ENCODE data around the gene NGEF.
"Not testable (repeated sequence)": the region's sequence is repeated elsewhere in the genome, so short reads cannot be mapped to it uniquely, and the experiment has no call there.

The NGEF gene

DNA sequence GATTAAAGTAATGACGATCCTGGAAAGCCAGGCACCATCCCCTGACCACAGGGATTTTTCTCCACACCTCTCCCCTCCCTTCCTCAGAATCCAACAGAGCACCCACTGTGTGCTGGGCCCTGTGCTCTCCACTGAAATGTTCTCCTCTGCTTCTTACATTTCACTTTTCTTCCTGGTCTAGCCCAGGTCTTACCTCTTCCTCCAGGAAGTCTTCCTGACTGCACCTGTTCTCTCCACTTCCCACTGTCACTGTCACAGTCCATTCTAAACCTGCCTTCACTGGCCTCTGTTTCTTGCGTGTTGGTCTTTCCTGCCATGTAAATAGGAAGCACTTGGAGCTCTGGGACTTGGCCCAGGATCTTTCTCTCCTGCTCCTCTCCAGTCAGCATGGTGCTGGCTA lies 7.4 kb upstream of the NGEF start:
- DNase-seq, result no peak

DNA sequence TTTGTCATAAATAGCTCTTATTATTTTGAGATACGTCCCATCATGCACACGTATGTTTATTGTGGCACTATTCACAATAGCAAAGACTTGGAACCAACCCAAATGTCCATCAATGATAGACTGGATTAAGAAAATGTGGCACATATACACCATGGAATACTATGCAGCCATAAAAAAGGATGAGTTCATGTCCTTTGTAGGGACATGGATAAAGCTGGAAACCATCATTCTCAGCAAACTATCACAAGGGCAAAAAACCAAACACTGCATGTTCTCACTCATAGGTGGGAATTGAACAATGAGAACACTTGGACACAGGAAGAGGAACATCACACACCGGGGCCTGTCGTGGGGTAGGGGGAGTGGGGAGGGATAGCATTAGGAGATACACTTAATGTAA lies 6.6 kb upstream of the NGEF start:
- not testable (repeated sequence) for DNase-seq

DNA sequence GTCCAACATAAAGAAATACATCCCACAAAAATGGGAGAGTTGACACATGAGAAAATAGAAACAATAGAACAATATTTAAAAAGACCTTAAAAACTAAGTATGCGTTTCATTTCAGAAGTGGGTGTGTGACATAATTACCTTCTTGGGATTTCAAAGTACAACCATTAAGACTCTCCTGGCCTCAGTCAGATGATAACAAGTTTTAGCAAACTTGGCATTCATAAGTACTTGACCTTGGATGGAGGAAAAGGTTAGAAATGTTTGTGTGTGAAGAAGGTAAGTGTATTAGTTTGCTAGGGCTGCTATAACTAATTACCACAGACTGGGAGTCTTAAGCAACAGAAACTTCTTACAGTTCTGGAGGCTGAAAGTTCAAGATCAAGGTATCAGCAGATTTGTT lies 4.9 kb upstream of the NGEF start:
- DNase-seq, result no peak

DNA sequence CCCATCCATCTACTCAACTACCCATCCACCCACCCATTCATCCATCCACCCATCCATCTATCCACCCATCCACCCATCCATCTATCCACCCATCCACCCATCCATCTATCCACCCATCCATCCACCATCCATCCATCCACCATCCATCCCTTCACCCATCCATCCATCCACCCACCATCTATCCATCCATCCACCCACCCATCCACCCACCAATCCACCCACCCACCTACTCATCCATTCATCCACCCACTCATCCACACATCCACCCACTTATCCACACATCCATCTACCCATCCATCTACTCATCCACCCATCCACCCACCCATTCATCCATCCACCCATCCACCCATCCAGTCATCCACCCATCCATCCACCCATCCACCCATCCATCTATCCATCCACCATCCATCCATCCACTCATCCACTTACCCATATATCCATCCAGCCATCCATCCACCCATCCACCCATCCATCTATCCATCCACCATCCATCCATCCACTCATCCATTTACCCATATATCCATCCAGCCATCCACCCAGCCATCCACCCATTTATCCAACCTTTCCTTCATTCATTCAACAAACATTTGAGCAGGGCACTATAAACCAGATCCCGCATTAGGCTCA lies 2.1 kb upstream of the NGEF start:
- no peak for DNase-seq

DNA sequence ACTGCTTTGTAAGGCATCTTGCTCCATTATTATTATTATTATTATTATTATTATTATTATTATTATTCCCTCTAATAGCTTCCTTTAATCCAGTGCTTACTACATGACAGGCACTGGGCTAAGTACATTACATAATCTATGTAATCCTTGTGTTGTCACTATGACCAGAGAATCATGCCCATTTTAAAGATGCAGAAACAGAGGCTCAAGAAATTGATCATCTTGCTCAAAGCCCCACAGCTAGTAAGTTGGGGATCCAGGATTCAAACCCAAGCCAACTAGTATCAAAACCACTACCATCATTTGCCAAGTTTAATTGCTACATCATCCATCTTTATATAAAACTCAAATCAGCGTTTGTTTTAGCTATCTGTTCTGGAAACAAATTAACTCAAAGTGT lies 594 bp upstream of the NGEF start:
- DNase-seq, result no peak

DNA sequence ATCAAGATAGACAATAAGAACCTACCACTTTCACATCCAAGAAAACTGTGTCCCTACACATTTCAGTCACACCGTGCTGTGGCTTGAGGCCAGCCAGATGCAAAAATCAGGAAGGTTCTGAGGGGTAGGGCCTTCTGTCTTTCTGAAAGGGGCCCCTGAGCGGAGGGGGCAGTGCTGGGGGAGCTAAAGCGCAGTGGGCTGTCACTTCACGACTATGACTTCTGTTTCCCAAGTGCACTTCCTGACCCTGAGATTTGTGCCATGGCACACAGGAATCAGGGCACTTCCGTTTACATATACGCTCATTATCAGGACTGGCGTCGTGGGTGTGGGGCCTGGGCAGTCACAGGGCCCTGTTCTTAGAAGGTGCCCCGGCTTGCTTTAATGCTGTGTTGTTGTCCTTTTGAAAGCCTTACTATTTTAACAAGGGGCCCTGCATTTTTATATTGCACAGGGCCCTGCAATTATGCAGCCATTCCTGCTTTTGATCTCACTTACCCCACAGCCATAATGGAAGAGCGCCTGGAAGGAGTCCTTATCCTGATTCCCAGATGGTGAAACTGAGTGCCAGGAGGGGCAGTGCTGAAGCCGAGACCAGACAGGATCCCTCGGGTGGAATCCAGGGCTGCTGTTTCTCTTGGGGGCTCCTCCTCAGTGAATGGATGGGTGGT lies 620 bp downstream of the NGEF start:
- no peak for DNase-seq

DNA sequence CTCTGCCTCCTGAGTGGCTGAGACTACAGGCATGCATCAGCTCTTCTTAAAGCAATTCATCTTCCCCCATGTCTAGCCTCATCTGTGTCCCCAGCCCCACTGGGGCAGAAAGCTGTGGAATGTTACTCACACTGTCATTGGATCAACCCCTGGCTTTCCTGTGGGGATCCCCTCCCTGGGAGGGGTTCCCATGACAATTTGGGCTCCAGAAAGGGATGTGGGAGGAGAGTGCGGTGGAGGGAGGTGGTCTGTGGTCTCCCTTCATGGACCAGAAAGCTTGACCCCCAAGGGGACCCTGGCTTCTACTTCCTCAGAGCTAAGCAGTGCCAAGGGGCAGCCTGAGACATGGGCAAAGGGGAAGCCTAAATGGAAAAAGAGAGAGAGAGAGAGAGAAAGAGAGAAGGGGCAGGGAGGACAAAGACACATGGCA lies 1.3 kb downstream of the NGEF start:
- DNase-seq, result no peak

DNA sequence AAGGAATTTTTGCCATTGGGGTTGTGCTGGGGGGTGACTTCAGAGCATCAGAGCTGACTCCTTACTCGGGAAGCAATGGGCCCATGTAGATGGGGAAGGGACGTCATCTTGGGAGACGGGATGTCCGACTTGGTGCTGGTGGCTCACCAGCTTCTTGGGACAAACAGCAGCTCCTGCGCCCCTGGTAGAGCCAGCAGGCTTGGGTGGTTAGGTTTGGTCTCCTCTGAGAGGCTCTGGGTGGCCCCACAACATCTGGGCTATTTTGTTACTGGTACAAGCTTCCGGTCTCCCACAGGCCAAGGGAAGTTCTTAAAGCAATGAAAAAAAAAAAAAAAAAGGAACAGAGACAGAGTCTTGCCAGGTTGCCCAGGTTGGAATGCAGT lies 1.8 kb downstream of the NGEF start:
- no peak for DNase-seq

DNA sequence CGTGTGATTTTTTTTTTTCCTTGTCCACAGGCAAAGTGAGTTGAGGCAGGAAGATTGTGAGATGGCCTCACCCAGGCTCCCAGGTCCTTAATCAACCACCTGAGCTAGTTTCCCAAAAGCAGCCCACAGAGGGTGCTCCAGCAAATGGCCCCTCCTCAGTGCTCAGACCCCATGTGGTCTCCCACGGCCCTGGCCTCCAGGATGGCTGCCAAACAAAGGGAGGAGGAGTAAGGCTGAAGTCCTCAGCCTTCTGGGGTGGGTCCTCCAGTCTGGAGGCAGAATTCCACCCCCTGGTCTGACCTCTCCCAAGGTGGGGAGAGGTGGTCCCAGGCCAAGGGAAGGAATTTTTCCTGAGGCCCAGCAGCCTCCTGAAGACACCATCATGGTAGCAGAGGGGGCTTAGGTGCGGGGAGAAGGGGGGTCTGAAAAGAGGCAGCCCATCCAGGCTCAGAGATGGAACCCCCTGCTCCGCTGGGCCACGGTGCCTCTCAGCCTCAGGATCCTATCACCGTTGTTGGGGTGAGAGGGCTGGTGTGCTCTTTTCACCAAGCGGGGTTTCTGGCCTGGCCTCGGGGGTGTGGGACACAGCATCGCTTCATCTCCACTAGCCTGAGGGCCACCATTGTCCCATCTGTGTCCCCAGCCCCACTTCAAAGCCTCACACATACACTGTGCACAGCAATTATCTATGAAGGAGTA lies 2.3 kb downstream of the NGEF start:
- DNase-seq, result no peak

DNA sequence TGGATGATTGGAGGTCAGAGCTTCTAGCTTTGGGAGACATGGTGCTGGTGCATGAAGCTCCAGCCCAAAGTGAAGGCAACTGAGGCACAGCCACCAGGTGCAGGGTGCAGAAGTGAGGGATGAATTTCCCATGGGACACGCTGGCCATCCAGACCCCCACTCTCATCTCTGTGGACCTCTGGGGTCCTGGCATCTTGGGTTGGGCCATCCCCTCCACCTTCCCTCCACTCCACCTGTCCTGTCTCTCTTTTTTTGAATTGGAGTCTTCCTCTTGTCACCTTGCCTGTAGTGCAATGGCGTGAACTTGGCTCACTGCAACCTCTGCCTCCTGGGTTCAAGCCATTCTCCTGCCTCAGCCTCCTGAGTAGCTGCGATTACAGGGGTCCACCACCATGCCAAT lies 3.4 kb downstream of the NGEF start:
- no peak for DNase-seq

DNA sequence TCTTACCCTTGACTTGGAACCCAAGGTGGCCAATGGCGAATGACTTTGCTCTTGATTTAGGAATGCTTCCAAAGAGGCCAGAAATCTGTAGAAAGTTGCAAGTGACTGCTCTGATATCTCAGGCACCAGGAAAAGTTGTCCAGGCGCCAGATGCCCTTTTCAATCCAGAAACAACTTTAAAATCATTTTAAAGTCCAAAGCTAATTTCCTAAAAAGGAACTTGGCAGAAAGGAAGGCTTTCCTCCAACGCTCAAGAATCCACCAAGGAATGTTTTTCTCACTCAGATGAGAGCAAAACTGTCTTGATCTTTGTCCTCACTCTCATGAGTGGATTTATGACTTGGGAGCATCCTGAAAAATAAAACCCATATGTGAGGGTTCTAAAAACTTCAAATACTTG lies 5.3 kb downstream of the NGEF start:
- DNase-seq, result no peak

DNA sequence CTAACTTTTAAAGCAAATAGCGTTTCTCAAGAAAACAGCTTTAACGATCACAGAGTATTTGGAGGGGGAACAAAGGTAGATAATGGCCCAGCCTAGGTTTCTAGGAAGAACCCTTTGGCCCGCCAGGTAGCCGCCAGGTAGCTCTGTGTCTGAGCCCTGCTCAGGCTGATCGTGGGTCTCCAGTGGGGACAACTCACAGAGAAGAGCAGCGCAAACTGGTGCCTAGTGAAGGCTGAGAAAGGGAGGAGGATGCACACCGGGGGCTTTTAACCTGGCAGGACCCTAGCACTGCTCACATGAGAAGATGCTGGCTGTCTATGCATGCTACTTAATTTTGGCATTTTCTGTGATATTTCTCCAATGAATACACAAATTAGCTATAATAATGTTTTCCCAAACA lies 5.8 kb downstream of the NGEF start:
- DNase-seq, result no peak

DNA sequence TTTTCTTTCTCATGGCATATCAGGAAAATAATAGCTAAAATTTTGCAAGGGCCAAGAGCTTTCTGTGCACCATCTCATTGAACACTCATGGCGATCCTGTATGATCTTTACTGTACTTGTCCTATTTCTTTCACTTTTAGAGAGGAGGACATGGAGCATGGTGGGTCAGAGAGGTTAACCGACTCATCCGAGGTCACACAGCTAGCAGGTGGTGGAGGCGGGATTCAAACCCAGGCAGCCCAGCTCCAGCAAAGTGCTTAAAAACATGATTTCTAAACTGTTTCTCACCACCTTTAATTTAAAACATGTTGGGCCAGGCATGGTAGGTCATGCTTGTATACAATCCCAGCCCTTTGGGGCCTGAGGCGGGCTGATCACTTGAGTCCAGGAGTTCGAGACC lies 6.4 kb downstream of the NGEF start:
- DNase-seq, result no peak

DNA sequence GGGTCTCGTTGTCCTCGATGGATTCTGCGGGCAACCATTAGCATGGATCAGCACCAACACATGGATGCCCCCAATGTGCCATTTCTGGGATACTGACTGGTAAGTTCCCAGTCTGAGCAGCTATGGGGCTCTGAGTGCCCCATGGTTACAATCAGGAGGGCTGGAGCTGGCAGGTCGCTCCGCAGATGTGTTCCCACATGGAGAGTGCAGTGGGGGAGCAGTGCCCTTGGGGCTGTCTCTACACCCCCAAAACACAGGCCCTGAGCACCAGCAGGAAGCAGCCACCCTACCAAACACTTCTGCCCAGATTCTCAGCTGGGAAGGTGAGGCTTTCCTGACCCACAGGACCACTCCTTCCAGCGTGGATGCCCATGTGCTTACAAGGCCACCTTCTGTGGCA lies 8.0 kb downstream of the NGEF start:
- no peak for DNase-seq

DNA sequence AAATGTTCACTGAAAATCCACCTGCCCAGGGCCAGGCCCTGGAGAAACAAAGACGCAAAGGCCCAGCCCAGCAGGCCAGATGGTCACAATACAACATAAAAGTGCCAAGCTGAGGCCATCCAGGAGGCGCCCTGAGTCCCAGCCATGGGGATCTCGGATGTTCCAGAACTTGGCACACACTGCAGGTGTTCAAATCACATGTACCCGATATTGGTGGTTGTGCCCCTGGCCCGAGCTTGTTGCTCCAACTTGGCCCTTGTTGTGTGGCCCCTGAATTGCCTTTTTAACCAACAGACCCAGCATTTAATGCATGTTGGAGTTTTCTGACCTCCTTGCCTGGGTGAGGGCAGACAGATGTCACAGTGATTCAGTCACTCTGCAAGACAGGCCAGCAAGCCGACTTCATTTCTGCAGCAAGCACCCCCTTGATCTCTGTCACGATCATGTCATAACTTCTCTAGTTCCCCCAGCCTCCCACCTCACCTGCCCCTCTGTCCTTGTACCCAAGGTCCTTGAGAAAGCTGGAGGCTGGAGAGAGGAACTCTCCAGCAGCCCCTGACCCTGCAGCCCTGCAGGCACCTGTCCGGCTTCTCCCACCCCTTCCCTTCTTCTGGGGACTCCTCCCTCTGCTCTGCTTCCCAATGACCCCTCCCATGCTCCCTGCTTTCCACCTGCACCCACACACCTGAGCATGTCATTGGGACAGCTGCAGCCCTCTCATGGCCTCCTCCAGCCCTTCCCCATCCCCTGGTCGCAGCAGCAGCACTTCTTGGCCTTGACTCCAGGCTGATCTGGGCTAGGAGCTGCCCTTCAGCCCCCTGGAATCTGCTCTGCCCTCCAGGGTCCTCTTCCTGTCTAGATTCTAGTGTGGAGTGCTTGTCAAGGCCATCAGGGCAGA lies 9.1 kb downstream of the NGEF start:
- DNase-seq, result no peak

DNA sequence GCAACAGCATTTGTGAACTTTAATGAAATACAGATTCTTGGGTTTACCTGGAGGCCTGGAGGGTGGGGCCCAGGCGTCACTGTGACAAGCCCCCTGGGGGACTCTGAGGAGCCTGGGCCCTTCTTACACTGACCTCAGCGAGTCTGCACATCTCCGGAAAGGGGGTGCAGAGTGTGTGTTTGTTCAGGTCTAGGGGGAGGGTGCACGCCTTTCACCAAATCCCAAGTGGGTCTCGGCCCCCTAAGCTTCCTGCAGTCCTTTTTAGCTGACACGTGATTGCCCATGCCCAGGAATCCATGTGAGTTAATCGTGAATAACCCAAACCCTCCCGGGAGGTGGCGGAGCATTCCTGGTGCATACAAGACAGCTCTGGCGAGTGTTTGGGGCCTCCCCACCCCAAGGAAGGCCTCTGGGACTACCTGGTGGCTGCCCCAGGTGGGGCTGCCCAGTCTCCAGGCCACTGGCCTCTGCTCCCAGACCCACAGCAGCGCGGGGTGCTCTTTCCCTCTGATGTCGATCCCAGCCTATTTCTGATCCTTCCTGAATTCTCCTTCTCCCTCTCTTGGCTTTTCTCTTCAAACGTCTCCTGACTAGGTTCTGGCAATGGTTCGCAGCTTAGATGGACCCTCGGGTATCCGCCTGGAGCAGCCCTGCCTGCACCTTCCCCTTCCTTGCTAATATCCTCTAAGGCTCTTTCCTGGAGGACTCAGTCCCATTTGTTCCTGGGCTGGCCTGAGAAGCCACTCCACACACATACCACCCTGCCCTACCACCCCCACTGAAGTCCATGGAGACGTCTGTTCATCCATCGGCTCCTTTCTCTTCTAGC lies 10.0 kb downstream of the NGEF start:
- no peak for DNase-seq

DNA sequence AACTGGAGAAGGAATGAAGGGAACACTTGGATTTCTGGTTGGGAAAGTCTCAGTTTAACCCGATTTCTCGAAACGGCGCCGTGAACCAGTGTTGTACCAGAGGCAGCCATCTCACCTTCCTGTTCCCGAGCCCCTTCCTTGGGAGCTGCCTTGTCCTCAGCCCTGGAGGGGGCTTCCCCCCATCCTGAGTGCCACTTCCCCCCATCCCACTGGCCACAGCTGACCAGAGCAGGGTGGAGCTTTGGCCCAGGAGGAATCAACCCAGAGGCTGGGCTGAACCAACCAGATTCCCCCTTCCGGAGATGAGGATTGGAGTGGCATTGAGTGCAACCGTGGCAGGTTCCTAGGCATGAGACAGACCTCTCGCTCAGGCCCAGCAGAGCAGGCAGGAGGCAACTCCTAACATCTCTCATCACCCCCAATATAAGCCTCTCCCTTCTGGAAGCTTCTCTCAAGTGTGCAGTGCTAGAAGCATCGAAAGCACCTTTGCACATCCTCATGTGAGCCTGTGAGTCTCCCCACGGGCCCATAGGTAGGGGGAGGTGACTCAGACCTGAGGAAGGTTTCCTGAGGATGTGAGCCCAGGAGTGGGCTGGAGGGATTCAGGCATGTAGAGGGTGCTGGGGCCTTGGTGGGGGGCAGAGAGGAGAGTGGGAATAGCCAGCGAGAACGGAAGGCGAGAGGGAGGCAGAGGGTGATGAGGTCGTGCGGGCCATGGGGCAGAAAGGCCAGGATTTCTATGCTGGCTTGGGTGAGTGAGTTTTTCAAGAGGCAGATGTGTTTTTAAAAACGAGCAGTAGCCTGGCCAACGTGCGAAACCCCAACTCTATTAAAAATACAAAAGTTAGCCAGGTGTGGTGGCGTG lies 11.9 kb downstream of the NGEF start:
- no peak for DNase-seq

DNA sequence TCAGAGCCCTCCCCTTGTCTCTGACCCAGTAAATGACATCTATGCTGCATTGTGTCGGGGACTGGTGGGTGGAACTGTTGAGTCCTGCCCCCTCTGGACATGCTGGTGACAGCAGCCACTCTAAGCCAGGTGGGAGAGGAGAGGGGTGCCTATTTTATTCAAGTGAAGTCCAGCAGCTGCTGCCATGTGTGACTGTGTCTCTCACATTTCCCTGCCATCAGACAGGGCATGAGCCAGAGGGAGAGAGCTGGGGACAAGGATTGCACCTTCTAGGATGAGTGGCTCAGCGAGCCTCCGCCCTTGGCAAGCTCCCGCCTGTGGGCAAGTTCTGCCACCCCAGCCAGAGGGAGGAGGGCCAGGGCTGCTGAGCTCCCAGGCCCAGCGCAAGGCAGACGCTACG lies 13.7 kb downstream of the NGEF start:
- DNase-seq, result no peak

DNA sequence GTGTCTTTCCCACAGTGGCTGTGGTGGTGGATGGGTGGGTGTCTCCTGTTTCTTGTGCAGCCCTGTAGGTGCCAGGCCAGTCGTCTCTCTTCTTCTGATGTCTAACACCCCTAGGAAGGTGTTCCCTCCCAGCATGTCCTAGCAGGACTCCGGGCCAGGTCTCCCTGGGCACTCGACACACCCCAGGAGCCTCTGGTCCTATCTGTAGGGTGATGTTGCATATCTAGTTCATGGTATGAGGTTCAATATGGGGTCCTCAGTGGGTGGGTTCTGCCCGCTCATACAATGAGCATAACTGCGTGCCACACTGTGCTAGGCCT lies 14.4 kb downstream of the NGEF start:
- DNase-seq, result no peak

DNA sequence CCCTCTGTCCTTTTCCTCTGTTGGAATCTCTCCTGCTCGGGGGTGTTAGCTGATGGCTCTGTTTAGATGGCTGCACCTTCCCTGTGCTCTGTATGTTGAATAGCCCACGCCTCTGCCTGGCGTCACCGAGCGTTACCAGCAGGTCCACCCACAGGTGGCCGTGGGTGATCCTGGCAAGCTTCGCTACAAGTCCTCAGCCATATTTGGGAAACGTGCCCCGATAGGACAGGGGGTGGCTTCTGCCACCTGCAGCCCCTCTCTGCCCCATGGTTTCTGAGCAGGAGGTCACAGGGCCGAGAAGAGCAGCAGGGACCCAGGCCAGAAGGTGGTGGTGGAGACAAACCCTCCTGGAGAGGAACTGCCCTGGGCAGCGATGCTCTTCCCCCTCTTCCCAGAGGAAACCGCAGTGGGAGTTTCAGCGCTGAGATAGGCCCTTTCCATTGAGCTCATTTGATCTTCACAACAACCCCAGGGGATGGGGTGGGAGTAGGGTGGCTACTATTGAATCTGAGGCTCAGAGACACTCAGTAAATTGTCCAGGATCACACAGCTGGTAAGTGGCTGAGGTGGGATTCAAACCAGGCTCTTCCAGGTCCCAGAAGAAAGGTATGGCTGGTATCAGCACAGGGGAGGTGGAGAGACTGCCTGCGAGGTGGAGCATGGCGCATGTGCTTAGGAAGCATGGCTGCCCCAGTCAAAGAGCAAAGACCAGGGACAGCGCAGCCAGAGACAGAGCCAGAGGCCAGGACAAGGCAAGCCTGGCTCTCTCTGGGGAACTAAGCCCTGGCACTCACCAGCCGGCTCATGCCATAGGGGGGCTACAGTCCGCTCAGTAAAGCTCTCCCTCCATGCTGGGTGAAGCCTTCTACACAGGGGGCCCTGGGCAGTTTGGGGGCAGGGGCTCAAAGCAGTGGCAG lies 15.0 kb downstream of the NGEF start:
- no peak for DNase-seq

DNA sequence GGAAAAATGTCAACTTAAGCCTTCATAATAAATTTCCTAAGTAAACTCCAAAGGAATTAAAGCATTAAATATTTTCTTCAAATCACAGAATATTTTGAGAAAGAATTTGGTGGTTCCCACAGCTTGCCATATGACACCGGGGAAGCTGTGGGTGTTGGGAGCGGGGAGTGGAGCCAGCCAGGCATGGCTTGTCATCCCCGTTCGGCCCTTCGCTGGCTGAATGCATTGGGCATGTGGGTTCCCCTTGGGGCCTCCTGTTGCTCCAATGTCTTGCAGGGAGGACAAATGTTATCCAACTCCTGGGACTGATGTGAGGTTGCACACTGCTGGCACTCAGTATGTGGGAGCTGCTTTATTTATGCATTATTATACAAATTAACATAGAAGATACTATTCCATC lies 18.6 kb downstream of the NGEF start:
- DNase-seq, result no peak

All from NCI-H1436 treated with DMSO at 0.1 percent for 48 hours (cell line).